ENCODE results near the gene SCGB3A2.

SCGB3A2 gene

GRCh38 chr5:147842869-147843268 is 35.6 kb upstream of the SCGB3A2 start:
- no peak for DNase-seq
- H3K4me3 ChIP-seq (ENCODE audit: low read depth, low read length), result no peak overlapping the region
- H3K9me3 ChIP-seq, result no peaks in the 10 kb centered on the region
- no peak for TF ChIP-seq CTCF (IDR thresholded peaks at IDR 0.05; ENCODE audit: low read depth, low read length)
- peaks cover 34% of the 10 kb centered on the region for H3K27me3 ChIP-seq
- no peaks in the 10 kb centered on the region for H3K4me1 ChIP-seq
- no peaks in the 10 kb centered on the region for H3K36me3 ChIP-seq

GRCh38 chr5:147844846-147845245 is 33.7 kb upstream of the SCGB3A2 start:
- H3K36me3 ChIP-seq, result no peaks in the 10 kb centered on the region
- H3K27me3 ChIP-seq, result peaks cover 41% of the 10 kb centered on the region
- no peak for TF ChIP-seq CTCF (IDR thresholded peaks at IDR 0.05; ENCODE audit: low read depth, low read length)
- H3K4me1 ChIP-seq, result no peaks in the 10 kb centered on the region
- no peak overlapping the region for H3K4me3 ChIP-seq (ENCODE audit: low read depth, low read length)
- DNase-seq, result no peak
- no peaks in the 10 kb centered on the region for H3K9me3 ChIP-seq

- DNase-seq, result no peak
- Histone ChIP-seq H3K36me3 (no peaks in the 10 kb centered on the region), H3K4me1 (no peaks in the 10 kb centered on the region), H3K9me3 (no peaks in the 10 kb centered on the region), H3K4me3 (ENCODE audit: low read depth, low read length) (no peak overlapping the region), H3K27me3 (peaks cover 41% of the 10 kb centered on the region)
- no peak for TF ChIP-seq CTCF (IDR thresholded peaks at IDR 0.05; ENCODE audit: low read depth, low read length)
Observed at GRCh38 chr5:147845618-147846017, 32.9 kb upstream of the SCGB3A2 start.

- DNase-seq, result no peak
- Histone ChIP-seq H3K4me1 (no peaks in the 10 kb centered on the region), H3K36me3 (no peaks in the 10 kb centered on the region), H3K4me3 (ENCODE audit: low read depth, low read length) (no peak overlapping the region), H3K9me3 (no peaks in the 10 kb centered on the region), H3K27me3 (peaks cover 31% of the 10 kb centered on the region)
- TF ChIP-seq CTCF (IDR thresholded peaks at IDR 0.05; ENCODE audit: low read depth, low read length), result no peak
Observed at GRCh38 chr5:147849226-147849625, 29.3 kb upstream of the SCGB3A2 start.

GRCh38 chr5:147851578-147851977 is 26.9 kb upstream of the SCGB3A2 start:
- no peaks in the 10 kb centered on the region for H3K4me1 ChIP-seq
- no peak overlapping the region for H3K4me3 ChIP-seq (ENCODE audit: low read depth, low read length)
- no peak for TF ChIP-seq CTCF (IDR thresholded peaks at IDR 0.05; ENCODE audit: low read depth, low read length)
- H3K36me3 ChIP-seq, result no peaks in the 10 kb centered on the region
- DNase-seq, result no peak
- peaks cover 33% of the 10 kb centered on the region for H3K27me3 ChIP-seq
- no peaks in the 10 kb centered on the region for H3K9me3 ChIP-seq

- Histone ChIP-seq H3K9me3 (no peaks in the 10 kb centered on the region), H3K4me1 (no peaks in the 10 kb centered on the region), H3K4me3 (ENCODE audit: low read depth, low read length) (no peak overlapping the region), H3K27me3 (peaks cover 31% of the 10 kb centered on the region), H3K36me3 (no peaks in the 10 kb centered on the region)
- TF ChIP-seq CTCF (IDR thresholded peaks at IDR 0.05; ENCODE audit: low read depth, low read length), result no peak
- DNase-seq, result no peak
Observed at GRCh38 chr5:147852365-147852764, 26.1 kb upstream of the SCGB3A2 start.
